GM21723 (cell line): ENCODE measurements around the gene PYGM.
A peak's percentile ranks its signal among the peaks of the same experiment; 100 is the strongest.

Experiments
- ATAC-seq: cut with Tn5 transposase; IDR thresholded peaks from one replicate; pipeline ENCODE4 v1.9.1; 2021; ENCODE audit warnings: mild to moderate bottlenecking, moderate library complexity; ENCODE audit not compliant: unreplicated experiment

PYGM gene

DNA sequence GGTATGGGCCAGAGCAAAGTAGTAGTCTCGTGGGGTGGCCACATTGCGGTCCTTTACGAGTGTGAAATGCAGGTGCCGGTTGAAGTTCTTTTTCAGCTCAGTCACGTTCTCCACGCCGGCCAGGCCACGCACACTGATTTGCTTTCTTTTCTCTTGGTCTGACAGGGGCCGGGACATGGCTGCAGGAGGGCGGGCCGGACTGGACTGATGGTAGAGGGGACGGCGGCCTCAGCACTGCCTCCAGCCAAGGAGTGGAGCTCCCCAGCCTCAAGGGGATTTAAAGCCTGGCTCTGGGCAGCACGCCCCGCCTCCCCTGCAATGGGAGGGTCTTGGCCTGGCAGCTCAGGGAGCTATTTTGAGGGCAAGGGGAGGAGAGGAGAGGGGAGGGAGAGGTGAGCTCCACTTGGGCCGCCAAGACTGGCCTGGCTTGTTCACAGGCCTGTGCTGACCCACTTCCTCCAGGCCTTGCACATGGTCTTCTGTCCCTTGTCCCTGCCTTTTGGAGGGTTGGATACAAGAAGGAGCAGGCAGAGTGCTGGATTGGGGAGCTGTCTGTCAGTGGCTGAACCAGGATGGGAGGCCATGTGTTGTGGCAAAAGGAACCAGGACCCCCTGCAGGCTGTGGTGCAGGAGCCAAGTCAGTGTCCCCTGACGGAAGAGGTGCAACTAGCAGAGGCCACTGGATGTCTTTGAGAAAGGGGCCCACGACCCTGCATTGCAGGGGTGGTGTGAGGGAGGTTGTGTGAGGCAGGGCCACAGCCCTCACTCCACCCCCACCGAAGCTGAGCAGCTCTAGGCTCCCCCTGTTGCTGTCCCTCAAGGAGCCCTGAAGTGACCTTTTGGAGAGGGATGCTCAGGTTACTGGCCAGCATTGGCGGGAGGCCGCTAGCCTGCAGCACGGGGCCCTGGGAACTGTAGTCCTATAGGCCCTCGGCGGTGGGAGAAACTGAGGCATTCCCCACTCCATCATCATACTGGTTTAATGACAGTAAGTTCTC, at the start of gene PYGM:
PYGM (minus strand) TSS at position 253 of the 998 bp plus-strand sequence; CDS start at position 177, 76 bp downstream.
- no peak for ATAC-seq

DNA sequence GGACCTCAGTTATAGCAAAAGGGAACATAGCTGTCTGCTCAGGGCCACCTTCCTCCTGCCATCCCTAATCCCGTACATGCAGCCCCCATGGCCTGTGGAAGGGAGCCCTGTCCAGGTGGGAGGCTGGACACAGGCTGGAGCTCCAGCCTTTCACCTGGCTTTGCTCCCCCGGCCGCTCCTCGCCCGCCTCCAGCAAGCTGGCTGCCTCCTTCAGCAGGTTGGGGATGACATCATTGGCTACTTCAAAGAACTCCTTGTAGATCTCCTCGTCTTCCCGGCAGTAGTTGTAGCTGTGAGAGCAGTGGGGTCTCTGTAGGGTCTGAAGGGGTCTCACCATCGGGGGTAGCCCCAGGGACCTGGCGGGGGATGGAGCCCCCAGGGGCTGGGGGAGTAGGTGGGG, 45.7 kb upstream of the PYGM start:
- no peak for ATAC-seq

DNA sequence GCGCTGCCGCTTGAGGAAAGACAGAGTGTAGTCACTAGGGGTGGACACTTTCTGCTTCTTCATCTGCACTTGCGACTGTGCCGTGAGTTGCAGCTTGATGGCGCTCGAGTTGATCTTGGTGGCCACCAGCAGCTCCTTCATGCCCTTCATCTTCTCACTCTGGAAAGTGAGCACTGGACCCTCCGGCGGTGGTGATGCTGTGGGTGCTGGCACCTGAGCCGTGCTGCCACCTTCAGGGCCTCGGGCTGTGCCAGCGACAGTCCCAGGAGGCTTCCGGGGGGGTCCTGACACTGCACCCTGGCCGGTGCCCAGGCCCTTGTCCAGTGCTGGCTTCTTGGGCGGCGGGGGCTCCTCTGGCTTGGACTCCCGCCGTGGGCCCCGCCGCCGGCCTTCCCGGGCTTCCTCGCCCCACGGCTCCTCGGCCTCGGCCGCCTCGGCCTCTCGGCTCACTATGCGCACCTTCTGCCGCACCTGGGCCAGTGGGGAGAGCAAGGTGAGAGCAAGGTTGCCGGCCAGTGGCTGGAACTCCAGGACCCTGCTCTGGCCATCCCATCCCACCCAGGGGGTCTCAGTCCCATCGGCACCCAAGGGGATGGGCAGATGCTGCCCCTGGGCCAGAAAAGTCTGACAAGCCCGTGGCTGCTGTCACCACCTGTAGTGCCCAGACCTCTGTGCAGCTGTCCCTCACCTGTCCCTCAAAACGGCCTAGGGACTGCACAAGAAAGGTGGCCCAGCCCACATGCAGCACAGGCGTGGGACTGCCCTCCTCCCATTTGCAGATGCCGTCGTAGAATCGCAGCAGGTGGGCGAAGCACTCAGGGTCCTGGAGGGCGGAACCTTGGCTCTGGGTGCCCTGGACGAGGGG, 44.8 kb upstream of the PYGM start:
- no peak for ATAC-seq

DNA sequence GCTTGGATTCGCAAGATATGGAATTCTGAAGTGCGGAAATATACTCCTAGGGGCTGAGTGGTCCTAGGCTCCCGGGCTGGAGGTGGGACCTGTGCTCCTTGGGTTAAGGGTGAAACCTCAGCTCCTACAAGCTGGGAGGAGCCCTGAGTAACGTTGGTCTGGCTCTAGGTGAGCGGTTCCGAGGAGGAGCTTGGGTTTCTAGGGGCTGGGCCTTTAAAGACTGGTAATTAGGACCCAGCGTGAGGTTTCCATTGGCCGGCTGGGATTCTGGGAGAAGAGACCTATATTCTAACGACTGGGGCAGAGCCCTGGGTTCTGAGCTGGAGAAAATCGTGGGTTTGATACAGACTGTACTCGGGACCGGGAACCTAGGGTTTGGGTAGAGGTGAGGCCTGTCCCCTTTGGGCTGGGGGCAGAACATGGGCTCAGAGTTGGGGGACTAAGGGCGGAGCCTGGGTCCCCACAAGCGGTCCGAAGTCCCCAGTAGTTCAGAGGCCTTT, 44.1 kb upstream of the PYGM start:
- no peak for ATAC-seq

DNA sequence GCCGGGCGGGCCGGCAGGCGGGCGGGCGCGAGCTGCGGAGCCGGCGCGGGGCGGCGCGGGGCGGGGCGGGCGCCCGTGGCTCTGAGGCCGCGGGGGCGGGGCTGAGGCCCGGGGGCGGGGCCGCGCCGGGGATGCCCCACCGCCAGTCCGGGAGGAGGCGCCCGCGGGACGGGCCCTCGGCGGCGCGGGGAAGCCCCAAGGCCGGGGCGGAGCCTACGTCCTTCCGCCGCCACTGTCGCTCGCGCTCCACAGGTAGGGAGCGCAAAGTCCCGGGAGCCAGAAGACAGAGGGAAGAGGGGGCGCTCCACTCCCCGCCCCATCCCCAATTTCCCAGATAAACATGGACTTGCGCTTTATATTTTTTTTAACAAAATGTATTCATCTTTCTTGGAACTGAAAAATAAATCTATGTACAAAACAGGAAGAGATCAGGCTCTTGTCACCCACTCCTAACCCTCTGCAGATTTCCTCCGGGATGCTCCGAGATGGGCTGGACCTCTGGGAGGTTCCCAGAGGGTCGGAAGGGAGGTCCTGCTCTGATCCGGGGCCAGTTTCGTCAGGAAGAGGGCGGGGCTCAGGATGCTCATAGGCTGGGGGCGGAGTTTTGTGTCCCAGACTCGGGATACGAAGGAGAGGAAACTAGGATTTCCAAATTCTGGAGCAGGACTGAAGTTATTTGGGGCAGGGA, 43.5 kb upstream of the PYGM start, which contains the start of gene MAP4K2:
MAP4K2 (minus strand) TSS at position 57 of the 688 bp plus-strand sequence. CDS start 65 bp downstream, outside the sequence.
- peak; percentile 63 for ATAC-seq

DNA sequence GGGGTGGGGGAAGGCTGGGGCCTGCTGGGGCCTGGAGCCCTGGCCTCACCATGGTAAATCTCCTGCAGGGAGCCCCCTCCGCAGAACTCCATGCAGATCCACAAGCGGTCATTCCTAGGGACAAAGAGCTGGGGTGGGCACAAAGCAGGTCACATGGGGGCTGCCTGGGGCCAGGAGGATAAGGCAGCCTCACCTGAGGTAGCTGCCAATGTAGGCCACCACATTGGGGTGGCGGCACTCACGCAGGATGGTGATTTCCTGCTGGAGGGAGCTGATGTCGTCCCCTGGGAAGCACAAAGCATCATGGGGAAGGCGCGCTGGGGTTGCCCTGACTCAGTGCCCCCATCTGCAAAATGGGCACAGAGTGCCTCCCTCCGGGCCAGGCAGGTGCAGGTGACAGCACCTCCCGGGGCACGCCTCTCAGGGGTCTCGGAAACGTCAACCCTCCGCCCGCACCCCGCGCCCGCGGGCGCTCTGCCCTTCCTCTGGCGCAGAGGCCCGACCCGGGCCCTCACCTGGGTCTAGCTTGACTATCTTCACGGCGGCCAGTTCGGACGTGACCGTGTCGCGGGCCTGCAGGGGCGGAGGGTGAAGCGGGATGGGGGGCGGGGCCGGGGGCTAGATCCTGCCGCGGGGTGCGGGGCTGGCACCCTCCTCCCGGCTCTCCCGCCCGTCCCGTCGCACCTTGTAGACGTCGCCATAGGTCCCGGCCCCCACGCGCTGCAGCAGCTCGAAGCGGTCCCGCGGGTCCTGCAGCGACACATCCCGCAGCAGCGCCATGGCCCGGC, 42.8 kb upstream of the PYGM start:
- ATAC-seq, result peak; percentile 25

DNA sequence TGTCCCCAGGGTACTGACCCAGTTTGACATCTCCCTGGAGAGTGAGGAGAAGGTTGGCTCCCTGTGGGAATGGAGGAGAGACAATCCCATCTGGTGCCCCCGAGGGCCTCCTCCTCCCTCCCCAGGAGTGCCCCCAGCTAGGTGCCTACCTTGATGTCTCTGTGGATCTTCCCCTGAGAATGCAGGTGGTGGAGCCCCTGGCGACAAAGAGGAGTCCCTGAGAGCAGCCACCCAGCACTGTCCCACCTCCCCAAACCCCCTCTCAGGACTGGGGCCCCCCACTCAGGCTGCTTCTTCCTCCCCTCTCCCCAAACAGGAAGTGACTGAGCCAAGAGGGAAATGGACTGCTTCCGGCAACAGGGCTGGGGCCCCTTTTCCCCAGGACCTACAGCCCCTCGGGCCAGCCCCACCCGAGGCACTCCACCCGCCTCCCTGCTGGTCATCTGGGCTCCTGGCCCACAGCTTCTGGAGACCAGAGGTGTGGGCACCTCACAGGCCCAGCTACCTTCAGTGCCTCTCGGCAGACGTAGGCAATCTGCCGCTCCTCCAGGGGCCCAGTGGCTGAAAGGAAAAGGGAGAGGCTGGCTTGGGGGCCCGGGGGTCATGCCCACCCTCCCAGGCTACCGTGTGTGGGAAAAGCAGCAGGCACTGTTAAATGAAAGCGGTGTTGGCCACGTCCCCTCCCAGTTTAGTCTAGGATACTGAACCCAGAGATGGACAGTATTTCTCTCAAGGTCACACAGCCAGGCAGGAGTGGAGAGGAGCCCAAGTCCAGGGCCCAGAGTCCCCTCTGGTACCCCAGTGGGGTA, 42.0 kb upstream of the PYGM start:
- ATAC-seq, result no peak

DNA sequence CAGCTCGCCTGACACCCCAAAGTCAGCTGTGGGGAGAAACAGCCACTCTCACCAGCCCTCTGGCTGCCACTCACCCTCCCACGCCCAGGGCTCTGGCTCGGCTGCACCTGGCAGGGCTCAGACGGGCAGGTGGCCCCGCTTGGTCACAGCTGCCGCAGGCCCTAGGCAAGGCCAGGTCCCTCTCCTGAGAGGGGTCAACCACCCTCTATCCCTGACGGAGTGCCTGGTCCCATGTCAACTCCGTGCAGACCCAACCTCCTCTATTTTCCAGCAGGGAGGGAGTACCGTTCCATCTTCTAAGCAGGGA, 41.3 kb upstream of the PYGM start:
- no peak for ATAC-seq

DNA sequence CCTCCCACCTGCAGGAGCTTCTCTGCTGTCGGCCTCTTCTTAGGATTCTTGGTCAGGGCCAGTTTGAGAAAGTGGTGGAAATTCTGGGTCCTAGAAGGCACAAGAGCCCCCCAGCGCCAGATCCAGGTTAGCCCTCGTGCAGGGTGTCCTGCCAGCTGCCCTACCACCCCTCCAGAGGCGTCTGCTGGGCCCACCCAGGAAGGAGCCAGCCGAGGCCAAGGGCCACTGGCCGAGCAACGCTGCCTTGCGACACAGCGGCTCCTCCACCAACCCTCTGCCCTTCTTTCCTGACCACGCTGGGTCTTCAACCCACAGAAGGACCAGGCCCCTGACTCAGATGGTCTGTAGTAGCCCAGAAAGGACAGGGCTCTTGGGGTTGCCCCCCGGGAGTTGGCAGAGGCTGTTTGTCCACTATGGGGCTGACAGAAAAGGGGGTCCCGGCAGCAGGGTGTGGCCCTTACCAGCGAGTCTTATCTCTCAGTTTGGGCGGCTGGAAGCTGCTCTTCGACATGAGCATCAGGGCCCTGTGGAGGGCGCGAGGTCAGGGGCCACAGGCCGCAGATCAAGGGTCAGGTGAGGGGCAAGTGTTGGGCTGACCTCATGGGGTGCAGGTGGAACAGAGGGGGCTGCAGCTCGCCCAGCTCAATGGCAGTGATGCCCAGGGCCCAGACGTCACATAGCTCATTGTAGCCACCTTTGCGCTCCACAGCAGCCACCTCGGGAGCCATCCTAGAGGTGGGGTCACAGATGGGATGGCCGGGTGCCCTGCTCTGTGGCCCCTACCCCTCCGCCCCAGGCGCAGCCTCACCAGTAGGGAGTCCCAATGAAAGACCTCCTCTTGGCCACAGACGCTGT, 40.8 kb upstream of the PYGM start:
- no peak for ATAC-seq

DNA sequence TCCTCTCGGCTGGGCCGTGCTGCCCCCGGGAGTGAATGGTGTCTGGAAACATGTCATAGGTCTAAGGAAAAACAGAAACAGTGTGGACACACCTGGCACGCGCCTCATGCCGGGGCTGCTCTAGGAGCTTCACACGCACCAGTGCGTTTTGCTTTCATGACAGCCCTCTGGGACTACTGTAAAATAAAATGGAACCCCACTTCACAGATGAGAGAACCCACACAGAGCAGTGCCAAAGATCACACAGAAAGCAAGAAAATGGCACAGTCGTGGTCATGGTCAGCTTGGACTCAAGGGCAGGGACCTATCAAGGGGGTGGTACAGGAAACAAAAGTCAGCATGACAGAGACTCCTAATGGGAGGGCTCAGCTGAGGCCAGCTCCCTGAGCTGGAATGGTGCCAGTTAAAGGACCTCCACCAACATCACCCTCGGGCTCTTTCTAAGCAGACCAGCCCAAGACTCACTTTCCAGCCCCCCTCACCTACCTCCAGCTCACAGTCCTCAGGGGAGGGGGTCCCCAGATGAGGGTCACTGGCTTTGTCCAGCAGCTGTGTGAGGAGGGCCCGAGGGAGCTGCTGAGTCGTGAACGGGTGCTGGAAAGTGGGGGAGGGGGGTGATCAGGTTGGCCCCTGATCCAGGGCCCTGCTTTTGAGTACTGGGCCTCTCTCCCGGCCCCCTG, 40.0 kb upstream of the PYGM start:
- no peak for ATAC-seq

DNA sequence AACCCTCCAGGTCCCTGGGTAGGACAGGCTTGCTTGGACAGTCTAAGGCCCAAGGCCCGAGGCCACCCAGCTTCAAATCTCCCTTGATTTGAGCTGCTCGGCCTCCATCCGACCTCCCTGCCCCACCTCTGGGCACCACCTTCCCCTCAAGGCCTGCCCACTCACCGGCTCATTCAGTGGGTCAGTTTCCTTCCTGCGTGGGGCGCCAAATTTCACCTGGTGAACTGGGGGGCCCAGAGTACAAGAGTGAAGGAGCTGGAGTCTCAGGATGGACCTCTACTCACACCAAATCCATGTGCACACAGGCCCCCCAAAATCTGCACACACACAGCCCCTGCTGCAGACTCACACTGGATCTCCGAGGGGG, 39.5 kb upstream of the PYGM start:
- no peak for ATAC-seq

DNA sequence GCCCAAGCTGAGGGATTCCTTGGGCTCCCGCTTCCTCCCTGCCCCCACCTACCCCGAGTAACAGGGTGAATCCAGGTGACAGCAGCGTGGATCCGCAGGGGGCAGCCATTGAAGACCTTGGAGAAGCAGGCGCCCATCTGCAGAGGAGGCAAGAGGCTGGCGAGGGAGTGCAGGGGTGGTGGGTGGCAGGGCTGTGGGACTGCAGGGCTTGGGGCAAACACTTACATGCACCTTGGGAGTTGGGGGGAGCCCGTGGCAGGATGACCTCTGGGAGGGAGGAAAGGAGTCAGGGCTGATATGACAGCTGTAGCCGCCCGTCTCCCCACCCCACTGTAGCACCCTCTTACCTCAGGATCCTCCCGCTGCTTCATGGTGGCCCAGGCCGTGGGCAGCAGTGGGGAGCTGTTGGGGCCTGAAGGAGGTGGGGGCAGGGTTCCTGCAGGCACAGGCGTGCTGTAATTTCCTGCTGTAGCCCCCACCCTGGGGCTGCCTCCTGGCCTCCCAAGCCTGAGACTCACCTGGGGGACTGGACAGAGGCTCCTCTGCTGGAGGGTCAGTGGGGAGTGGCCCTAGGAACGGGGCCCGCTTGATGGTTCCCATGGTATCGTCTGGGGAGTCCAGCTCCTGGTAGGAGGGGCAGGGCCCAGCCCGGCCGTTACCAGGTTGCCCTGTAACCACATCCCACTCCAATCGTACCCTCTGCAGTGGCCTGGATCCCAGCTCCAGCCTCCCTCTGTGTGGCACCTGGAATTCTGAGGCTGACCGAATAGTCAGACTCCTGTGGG, 37.2 kb upstream of the PYGM start:
- no peak for ATAC-seq

DNA sequence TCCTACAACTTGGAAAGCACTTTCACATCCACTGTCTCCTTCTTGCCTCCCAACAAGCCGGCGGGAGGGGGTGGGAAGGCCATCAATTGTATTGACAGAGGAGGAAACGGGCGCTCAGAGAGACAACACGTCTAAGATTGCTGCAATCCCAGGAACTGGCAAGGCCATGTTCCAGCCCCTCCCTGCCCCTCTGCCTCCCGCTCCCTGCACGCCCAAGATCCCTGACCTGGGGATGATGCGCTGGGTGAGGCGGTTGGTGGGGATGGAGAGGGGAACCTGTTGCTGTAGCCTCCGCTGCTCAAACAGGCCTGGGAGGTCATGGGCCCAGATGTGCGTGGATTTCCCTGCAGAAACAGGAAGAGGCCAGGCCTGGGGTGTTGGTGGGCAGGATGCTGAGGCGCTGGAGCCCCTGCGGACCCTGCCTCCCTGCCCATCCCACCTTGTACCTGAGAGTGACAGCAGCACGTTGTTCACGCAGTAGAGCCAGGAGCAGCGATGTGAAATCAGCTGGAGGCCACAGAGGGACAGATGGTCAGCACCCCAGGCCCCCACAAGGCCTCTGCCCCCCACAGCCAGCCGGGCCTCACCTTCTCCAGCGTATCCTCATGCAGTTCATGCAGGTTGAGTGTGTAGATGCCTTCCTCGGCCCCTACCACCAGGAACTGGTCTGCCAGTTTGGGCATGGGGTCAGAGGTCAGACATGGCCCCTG, 36.4 kb upstream of the PYGM start:
- no peak for ATAC-seq

DNA sequence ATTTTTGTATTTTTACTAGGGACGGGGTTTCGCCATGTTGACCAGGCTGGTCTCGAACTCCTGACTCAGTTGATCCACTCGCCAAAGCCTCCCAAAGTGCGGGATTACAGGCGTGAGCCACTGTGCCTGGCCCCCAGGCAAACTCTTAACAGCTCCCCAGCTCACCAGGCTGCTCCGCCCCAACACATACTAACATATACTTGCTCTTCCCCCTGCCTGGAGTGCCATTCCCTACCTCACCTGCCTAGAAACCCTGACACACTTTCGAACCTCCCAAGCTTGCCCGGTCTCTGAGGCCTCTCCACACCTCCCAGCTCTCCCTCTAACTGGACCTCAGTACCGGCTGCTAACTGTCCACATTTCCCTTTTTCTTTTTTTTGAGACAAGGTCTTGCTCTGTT, 34.8 kb upstream of the PYGM start:
- ATAC-seq, result no peak

DNA sequence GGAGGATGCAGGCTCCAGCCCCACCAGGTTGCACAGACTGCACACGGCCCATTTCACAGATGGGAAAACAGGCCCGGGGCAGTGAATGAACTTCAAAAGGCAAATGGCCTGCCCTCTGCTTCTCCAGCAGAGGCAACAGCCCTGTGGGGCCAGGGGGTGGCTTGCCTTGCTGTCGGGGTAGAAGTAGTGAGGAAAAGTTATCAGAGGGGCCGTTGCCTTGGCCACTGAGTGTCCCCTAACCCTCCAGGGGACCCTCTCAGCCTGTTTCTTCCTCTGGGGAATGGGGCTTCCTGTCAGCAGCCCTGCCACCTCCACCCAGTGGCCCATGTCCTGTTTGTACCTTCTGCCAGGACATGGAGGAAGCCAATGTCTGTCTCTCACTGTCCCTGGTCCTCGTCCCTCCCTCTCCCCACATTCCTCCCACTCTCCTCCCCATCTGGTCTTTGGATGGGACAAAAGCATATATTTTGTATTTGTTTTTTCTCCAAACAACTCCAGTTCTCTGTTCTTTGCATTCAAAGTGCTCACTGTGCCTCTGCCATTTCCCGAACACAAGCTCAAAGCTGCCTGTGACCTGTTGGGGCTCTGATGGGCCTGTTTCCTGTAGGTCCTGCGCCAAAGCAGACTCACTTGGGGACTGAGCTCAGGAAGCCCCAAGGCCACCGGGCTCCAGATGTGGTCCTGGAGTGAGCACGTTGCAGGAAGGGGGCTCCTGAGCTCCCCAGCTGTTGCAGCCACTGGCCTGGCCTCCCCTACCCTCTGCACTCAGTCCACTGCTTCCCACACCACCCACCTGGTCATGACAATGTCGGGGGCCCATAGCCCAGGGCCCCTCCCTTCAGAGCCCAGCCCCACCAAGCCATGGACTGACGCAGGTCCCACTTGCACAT, 33.7 kb upstream of the PYGM start:
- ATAC-seq, result no peak

DNA sequence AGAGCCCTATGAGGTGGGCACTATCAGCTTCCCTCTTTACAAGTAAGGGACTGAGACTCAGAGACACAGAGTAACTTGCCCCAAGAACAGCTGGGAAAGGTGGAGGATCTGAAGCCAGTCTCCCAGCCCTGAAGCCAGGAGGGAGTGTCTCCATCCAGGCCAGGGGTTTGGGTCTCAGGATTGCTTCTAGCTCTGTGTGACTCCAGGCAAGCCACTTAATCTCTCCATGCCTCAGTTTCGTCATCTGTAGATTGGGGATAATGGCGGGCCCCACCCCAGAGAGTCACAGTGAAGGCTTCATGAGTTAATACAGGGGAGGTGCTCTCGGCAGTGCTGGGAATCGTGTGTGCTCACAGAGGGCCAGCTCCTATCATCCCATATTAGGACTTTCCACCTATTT, 32.7 kb upstream of the PYGM start:
- no peak for ATAC-seq
